ENCODE data around the gene KAT5.
"Not testable (repeated sequence)": the region's sequence is repeated elsewhere in the genome, so short reads cannot be mapped to it uniquely, and the experiment has no call there.

KAT5 gene

GRCh38 chr11:65696802-65697552, 15.1 kb upstream of the KAT5 start:
- in situ Hi-C loops (cut with HindIII; ENCODE audit: low pct_unique_long_range_greater_than_20kb, low sequenced_read_pairs), result no loop called here
- DNase-seq (ENCODE audit: low read depth in 1 of 2, low spot score in 1 of 2), result no peak
- TF ChIP-seq JUND (IDR thresholded peaks at IDR 0.05; ENCODE audit: low read depth), result no peak

DNA sequence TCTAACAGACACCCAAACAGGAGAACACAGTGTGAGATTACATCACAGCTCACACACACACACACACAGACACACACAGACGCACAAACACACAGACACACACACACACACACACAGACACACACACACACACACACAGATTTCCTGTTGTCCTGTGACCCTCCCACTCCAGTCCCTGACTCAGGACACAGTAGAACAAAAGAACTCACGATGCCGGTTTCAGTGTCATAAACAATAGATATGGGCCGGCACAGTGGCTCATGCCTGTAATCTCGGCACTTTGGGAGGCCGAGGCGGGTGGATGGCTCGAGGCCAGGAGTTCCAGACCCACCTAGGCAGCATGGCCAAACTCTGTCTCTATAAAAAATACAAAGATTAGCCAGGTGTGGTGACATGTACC, 13.8 kb upstream of the KAT5 start:
- in situ Hi-C loops (cut with HindIII; ENCODE audit: low pct_unique_long_range_greater_than_20kb, low sequenced_read_pairs), result no loop called here
- no peak for TF ChIP-seq JUND (IDR thresholded peaks at IDR 0.05; ENCODE audit: low read depth)
- DNase-seq (ENCODE audit: low read depth in 1 of 2, low spot score in 1 of 2), result no peak

- TF ChIP-seq JUND (IDR thresholded peaks at IDR 0.05; ENCODE audit: low read depth), result no peak
- no peak for DNase-seq (ENCODE audit: low read depth in 1 of 2, low spot score in 1 of 2)
- in situ Hi-C loops (cut with HindIII; ENCODE audit: low pct_unique_long_range_greater_than_20kb, low sequenced_read_pairs), result no loop called here
Measured at GRCh38 chr11:65699306-65699705, 12.7 kb upstream of the KAT5 start.

GRCh38 chr11:65700399-65700798, 11.7 kb upstream of the KAT5 start:
- in situ Hi-C loops (cut with HindIII; ENCODE audit: low pct_unique_long_range_greater_than_20kb, low sequenced_read_pairs), result no loop called here
- TF ChIP-seq JUND (IDR thresholded peaks at IDR 0.05; ENCODE audit: low read depth), result no peak
- DNase-seq (ENCODE audit: low read depth in 1 of 2, low spot score in 1 of 2), result no peak

DNA sequence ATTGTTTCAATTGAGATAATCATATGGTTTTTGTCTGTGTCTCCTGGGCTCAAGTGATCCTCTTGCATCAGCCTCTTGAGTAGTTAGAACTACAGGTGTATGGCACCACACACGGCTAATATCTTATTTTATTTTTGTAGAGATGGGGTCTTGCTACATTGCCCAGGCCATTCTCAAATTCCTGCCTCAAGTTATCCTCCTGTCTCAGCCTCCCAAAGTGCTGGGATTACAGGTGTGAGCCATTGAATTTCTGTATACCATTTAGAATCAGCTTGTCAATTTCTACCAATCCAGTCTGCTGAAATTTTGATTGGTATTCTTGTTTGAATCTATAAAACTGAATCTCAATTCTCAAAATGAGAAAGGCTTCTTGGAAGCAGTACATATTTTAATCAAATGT, 10.4 kb upstream of the KAT5 start:
- in situ Hi-C loops (cut with HindIII; ENCODE audit: low pct_unique_long_range_greater_than_20kb, low sequenced_read_pairs), result no loop called here
- no peak for TF ChIP-seq JUND (IDR thresholded peaks at IDR 0.05; ENCODE audit: low read depth)
- no peak for DNase-seq (ENCODE audit: low read depth in 1 of 2, low spot score in 1 of 2)

DNA sequence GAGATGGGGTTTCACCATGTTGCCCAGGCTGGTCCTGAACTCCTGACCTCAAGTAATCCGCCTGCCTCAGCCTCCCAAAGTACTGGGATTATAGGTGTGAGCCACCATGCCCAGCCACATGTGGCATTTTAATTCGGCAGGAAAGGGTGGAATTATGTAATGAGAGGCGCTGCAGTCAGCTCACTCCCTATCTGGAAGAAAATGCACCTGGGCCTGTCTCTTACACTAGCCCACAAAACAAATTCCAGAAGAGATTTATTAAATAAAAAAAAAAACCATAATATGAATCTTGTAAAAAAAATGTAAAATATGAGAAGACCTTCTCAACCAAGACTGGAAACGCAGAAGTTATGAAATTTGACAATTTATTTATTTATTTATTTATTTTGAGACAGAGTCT, 8.2 kb upstream of the KAT5 start:
- no peak for TF ChIP-seq JUND (IDR thresholded peaks at IDR 0.05; ENCODE audit: low read depth)
- in situ Hi-C loops (cut with HindIII; ENCODE audit: low pct_unique_long_range_greater_than_20kb, low sequenced_read_pairs), result no loop called here
- no peak for DNase-seq (ENCODE audit: low read depth in 1 of 2, low spot score in 1 of 2)

DNA sequence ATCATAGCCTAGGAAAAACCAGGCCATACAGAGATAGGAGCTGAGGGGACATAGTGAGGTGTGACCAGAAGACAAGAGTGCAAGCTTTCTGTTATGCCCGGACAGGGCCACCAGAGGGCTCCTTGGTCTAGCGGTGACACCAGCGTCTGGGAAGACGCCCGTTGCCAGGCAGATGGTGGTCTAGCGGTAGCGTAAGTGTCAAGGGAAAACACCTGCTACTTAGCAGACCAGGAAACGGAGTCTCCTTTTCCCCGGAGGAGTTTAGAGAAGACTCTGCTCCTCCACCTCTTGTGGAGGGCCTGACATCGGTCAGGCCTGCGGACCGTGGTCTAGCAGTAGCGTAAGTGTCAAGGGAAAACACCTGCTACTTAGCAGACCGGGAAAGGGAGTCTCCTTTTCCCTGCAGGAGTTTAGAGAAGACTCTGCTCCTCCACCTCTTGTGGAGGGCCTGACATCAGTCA, 5.7 kb upstream of the KAT5 start:
- in situ Hi-C loops (cut with HindIII; ENCODE audit: low pct_unique_long_range_greater_than_20kb, low sequenced_read_pairs), result not testable (repeated sequence)
- peak in 1 of 2 experiments; percentile 58 for DNase-seq (ENCODE audit: low read depth in 1 of 2, low spot score in 1 of 2)

DNA sequence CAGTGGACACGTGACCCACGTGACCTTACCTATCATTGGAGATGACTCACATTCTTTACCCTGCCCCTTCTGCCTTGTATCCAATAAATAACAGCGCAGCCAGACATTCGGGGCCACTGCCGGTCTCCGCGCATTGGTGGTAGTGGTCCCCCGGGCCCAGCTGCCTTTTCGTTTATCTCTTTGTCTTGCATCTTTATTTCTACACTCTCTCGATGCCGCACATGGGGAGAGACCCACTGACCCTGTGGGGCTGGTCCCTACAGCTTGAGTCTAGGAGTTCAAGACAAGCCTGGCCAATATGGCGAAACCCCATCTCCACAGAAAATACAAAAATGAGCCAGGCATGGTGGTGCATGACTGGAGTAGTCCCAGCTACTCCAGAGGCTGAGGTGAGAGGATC, 5.0 kb upstream of the KAT5 start:
- in situ Hi-C loops (cut with HindIII; ENCODE audit: low pct_unique_long_range_greater_than_20kb, low sequenced_read_pairs); DNase-seq (ENCODE audit: low read depth in 1 of 2, low spot score in 1 of 2): not testable (repeated sequence)

GRCh38 chr11:65708451-65708850, 3.6 kb upstream of the KAT5 start:
- in situ Hi-C loops (cut with HindIII; ENCODE audit: low pct_unique_long_range_greater_than_20kb, low sequenced_read_pairs), result no loop called here
- no peak for DNase-seq (ENCODE audit: low read depth in 1 of 2, low spot score in 1 of 2)
- TF ChIP-seq JUND (IDR thresholded peaks at IDR 0.05; ENCODE audit: low read depth), result no peak

- in situ Hi-C loops (cut with HindIII; ENCODE audit: low pct_unique_long_range_greater_than_20kb, low sequenced_read_pairs), result no loop called here
- TF ChIP-seq JUND (IDR thresholded peaks at IDR 0.05; ENCODE audit: low read depth), result no peak
- DNase-seq (ENCODE audit: low read depth in 1 of 2, low spot score in 1 of 2), result no peak
Measured at GRCh38 chr11:65709661-65710060, 2.4 kb upstream of the KAT5 start.

GRCh38 chr11:65710421-65710820, 1.6 kb upstream of the KAT5 start:
- in situ Hi-C loops (cut with HindIII; ENCODE audit: low pct_unique_long_range_greater_than_20kb, low sequenced_read_pairs), result no loop called here
- no peak for TF ChIP-seq JUND (IDR thresholded peaks at IDR 0.05; ENCODE audit: low read depth)
- DNase-seq (ENCODE audit: low read depth in 1 of 2, low spot score in 1 of 2), result no peak

GRCh38 chr11:65712633-65713076, 603 bp downstream of the KAT5 start:
- in situ Hi-C loops (cut with HindIII; ENCODE audit: low pct_unique_long_range_greater_than_20kb, low sequenced_read_pairs), result no loop called here
- no peak for TF ChIP-seq JUND (IDR thresholded peaks at IDR 0.05; ENCODE audit: low read depth)
- DNase-seq (ENCODE audit: low read depth in 1 of 2, low spot score in 1 of 2), result no peak

- no peak for TF ChIP-seq JUND (IDR thresholded peaks at IDR 0.05; ENCODE audit: low read depth)
- DNase-seq (ENCODE audit: low read depth in 1 of 2, low spot score in 1 of 2), result no peak
- in situ Hi-C loops (cut with HindIII; ENCODE audit: low pct_unique_long_range_greater_than_20kb, low sequenced_read_pairs), result no loop called here
Measured at GRCh38 chr11:65713212-65713969, 1.3 kb downstream of the KAT5 start.
